Astrocyte of the spinal cord (primary cell): Measurements from ENCODE around the gene NDUFA13.

ENCODE experiments used
- DNase-seq: peaks from one replicate; pipeline ENCODE4 v3.0.0; 2011; ENCODE audit warnings: low read depth, low spot score
- H3K4me3 ChIP-seq: 2 replicates; pipeline ENCODE4 v1.5.1; 2011; ENCODE audit warnings: low read depth, mild to moderate bottlenecking, low read length, moderate library complexity
- in situ Hi-C: cut with HindIII; loops from 2 replicates; pipeline ENCODE4 v1.10.0; 2017; ENCODE audit warnings: low sequenced_read_pairs
- TF ChIP-seq, protein P1 (sequence below): IDR thresholded peaks from 2 replicates; pipeline ENCODE4 v1.5.1; 2012; ENCODE audit warnings: low read depth, mild to moderate bottlenecking, low read length, inconsistent platforms

Gene NDUFA13

DNA sequence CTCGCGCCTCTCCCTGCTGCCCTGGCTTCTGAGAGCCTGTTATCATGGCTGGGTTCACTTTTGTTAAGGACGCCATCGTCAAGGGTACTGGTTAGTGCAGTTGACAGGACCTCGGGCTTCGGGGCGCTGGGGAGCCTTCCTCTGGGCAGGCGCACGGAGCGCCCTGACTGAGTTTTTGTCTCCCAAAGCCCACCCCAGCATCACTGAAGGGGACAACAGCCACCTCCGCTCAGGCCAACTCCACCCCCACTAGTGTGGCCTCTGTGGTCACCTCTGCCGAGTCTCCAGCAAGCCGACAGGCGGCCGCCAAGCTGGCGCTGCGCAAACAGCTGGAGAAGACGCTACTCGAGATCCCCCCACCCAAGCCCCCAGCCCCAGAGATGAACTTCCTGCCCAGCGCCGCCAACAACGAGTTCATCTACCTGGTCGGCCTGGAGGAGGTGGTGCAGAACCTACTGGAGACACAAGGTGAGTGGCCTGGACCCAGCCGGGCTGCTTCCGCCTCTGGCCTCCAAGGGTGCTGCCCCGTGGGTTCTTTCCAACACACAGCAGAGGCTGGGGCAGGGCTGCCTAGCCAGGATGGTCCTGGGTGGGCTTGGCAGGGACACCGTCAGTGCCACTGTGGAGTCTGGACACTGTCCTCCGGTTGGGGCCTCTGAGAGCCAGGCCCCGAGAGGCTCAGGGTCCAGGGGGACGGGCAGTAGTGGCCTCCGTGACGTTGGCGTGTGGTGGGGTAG lies 17.6 kb upstream of the NDUFA13 start:
- DNase-seq = no peak
- TF ChIP-seq, protein P1, sequence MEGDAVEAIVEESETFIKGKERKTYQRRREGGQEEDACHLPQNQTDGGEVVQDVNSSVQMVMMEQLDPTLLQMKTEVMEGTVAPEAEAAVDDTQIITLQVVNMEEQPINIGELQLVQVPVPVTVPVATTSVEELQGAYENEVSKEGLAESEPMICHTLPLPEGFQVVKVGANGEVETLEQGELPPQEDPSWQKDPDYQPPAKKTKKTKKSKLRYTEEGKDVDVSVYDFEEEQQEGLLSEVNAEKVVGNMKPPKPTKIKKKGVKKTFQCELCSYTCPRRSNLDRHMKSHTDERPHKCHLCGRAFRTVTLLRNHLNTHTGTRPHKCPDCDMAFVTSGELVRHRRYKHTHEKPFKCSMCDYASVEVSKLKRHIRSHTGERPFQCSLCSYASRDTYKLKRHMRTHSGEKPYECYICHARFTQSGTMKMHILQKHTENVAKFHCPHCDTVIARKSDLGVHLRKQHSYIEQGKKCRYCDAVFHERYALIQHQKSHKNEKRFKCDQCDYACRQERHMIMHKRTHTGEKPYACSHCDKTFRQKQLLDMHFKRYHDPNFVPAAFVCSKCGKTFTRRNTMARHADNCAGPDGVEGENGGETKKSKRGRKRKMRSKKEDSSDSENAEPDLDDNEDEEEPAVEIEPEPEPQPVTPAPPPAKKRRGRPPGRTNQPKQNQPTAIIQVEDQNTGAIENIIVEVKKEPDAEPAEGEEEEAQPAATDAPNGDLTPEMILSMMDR = no peak
- no peak overlapping the region for H3K4me3 ChIP-seq
- in situ Hi-C loops = no loop called here

DNA sequence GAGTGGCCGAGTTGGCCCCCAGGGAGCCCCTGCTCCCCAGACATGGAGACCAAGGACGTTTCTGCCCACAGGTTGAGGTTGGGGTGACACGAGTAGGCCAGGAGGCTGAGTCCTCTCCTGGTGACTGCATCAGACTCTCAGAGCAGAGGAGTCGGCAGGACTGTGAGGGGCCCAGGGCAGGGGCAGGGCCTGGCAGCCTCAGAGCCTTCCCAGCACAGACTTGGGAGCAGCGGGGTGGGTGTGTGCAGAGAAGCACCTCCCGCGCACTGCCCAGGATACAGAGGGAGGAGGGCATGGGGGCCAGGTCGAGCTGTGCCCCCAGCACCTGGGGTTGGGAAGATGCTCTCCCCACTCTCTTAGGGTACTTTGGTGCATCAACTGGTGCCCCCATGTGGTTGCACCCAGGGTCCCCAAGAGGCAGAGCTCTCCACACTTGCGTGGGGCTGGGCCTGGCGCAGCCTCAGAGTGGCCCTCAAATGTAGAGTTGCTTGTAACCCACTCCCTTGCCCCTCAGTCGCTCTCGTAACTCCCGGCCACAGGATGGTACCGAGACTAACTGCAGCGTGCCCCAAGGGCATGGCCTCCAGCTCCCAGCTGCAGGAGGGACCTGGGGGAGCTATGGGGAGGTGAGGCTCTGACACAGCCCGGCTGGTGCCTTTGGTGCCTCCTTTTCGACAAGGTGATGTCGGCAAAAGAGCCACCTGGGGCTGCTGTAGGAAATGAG lies 16.6 kb upstream of the NDUFA13 start:
- in situ Hi-C loops = no loop called here
- no peak for DNase-seq
- TF ChIP-seq, protein P1 = no peak
- no peak overlapping the region for H3K4me3 ChIP-seq

DNA sequence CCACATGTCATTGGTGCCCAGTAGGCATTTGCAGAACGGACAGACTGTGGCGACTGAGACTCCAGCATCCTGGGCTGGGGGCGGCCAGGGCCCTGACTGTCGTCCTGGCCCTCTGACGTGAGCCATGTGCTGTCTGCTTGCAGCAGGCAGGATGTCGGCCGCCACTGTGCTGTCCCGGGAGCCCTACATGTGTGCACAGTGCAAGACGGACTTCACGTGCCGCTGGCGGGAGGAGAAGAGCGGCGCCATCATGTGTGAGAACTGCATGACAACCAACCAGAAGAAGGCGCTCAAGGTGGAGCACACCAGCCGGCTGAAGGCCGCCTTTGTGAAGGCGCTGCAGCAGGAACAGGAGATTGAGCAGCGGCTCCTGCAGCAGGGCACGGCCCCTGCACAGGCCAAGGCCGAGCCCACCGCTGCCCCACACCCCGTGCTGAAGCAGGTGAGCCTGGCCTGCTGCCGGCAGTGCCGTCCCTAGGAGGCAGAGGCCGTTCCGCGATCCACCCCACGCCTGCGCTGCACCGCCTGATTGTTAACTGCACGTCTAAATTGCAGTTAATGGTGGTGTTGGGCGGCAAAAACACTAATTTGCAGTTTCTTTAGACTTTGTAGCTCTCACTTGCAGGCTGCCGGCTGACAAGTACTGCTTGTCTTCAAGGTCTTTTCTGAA lies 14.9 kb upstream of the NDUFA13 start:
- DNase-seq = no peak
- TF ChIP-seq, protein P1 = no peak
- no peak overlapping the region for H3K4me3 ChIP-seq
- in situ Hi-C loops = no loop called here

DNA sequence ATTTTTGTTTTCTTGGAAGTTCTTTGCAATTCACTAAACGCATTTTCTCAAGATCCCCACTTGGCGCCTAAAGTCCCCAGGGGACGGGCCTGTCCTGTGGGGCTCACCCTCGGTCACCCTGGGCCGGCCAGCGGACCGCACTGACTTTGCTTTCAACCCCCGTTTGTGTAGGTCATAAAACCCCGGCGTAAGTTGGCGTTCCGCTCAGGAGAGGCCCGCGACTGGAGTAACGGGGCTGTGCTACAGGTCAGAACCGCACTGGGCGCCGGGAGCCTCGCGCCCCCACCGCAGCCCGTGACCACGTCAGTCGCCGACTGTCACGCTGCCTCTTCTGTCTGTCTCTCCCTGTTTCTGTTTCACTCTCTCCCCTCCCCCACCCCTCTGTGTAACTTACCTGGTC lies 14.2 kb upstream of the NDUFA13 start:
- TF ChIP-seq, protein P1 = no peak
- in situ Hi-C loops = no loop called here

DNA sequence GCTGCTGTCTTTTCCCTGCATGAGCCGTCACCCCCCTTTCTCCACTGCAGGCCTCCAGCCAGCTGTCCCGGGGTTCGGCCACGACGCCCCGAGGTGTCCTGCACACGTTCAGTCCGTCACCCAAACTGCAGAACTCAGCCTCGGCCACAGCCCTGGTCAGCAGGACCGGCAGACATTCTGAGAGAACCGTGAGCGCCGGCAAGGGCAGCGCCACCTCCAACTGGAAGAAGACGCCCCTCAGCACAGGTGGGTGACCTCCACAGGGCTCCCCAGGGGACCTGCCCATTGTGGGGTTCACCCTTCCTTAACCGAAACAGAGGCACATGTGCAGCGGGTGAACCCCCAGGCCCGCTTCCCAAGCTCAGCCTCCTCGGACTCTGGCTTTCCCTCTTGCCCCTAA lies 13.7 kb upstream of the NDUFA13 start:
- in situ Hi-C loops = no loop called here
- TF ChIP-seq, protein P1 = no peak
- H3K4me3 ChIP-seq = no peak overlapping the region
- DNase-seq = no peak

More for the DNA sequence above, 14.2 kb upstream of the NDUFA13 start:
- H3K4me3 ChIP-seq = no peak overlapping the region
- no peak for DNase-seq

DNA sequence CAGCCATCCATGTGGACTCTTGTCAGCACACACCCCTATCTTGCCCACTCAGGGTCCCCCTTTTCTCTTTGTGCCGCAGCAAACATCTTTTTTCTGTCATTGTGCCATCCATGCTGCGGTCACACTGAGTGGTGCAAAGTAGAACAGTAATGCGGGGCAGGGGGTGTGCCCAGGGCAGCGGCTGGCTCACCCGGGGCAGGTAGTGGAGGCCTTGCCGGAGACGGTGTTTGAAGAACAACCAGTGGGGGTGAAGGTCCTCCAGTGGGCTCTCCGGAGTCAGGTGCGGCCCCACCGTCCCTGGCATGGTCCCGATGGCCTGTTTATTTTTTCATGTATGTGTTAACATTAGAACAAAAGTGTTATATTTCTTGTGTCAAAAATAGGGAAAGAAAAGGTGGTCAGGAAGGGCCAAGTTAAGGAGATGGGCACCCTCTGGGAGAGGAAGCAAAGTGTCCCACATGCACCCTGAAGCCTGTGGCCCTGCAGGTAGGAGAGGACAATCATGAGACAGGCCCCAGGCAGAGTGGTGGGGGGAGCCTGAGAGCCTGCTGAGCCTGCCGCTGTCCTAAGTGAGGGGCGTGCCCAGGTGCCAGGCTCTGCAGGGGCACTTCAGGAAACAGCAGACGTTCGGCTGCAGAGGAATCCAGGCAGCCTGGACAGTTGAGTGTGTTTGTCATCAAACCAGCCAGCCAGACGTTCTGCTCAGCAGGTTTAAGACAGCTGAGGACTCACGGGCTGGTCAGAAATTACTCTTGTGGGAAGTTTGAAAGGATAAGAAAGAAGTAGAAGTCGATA lies 13.0 kb upstream of the NDUFA13 start:
- TF ChIP-seq, protein P1 = no peak
- no peak overlapping the region for H3K4me3 ChIP-seq
- in situ Hi-C loops = no loop called here
- no peak for DNase-seq
